ENCODE data around the gene CD300LG.

The CD300LG gene

DNA sequence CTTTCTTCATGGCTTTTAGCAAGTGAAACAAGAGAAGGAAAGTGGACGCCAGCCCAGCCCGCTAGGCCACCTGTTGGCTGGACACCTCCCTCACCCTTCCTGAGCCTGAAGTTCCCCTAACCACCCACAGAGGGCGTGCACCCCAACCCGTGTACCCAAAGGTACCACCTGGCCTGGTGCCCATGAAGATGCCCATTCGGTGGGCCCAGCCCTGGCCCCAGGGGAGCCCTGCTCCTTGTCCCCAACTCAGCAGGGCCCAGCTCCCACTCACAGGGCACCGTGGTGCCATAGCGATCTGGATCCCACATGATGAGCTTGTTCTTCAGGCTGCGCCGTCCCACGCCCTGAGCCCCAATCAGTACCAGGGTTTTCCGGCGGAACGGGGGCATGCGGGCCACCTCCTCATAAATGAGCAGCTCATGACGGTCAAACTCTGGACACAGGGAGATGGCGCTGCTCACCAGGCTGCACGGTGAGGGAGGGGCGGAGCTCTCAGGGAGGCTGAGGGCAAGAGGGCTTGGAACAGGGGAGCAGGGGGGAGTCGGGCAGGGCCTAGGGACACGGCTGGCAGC is 33.5 kb downstream of the CD300LG start:
- no peak overlapping the region for H3K4me3 ChIP-seq (ENCODE audit: low read length in 2 of 2)
- no peak overlapping the region for H3K9ac ChIP-seq (ENCODE audit: low read depth, low read length, poor library complexity)
- H3K23ac ChIP-seq (ENCODE audit: low read depth, low read length, poor library complexity), result peak overlapping the region; percentile 75
- no peak overlapping the region for H4K91ac ChIP-seq (ENCODE audit: low read depth, low read length, poor library complexity)
- peak overlapping the region; percentile 88 for H2AK5ac ChIP-seq (ENCODE audit: low read depth, low read length)
- peak; percentile 33 for DNase-seq (ENCODE audit: low spot score)
- peak overlapping the region; percentile 11 for H2BK5ac ChIP-seq (ENCODE audit: low read length)
- peak overlapping the region; percentile 73 for H2BK12ac ChIP-seq (ENCODE audit: low read length)
- peak overlapping the region; percentile 64 for H3K18ac ChIP-seq (ENCODE audit: low read length)
- H2BK120ac ChIP-seq (ENCODE audit: low read depth, low read length), result peak overlapping the region; percentile 28
- no peak overlapping the region for H3K27ac ChIP-seq (replicated peaks; ENCODE audit: low read length)
- peaks cover 4 to 8% of the 10 kb centered on the region in 2 donors for H3K4me1 ChIP-seq (ENCODE audit: control insufficient read depth in 2 of 2, insufficient read depth in 1 of 2, low read depth in 1 of 2, low read length in 2 of 2)
- WGBS, 2 donors (ENCODE audit: extremely low coverage in 2 of 2, insufficient read length in 2 of 2, insufficient replicate concordance in 1 of 2), result no CpG with 5 or more reads among the region's 20 CpGs
- H3K9me3 ChIP-seq (replicated peaks in 1 of 2; ENCODE audit: control insufficient read depth in 2 of 2, insufficient read depth in 1 of 2, low read depth in 1 of 2, low read length in 2 of 2), result no peaks in the 10 kb centered on the region
- H4K8ac ChIP-seq (ENCODE audit: low read depth, low read length), result no peak overlapping the region
- peak overlapping the region; percentile 56 for H3K14ac ChIP-seq (ENCODE audit: low read length)
- no peak overlapping the region for H3K4me2 ChIP-seq (ENCODE audit: insufficient read depth, low read length, poor library complexity, severe bottlenecking)
- peaks cover 4% of the 10 kb centered on the region for H3K79me1 ChIP-seq (ENCODE audit: low read depth, low read length)
- H2AFZ ChIP-seq (ENCODE audit: low read length), result no peak overlapping the region
- H3K36me3 ChIP-seq (replicated peaks in 1 of 2; ENCODE audit: control insufficient read depth in 2 of 2, insufficient read depth in 2 of 2, low read length in 2 of 2), result peaks cover 0 to 21% of the 10 kb centered on the region in 2 donors
- H3K4ac ChIP-seq (ENCODE audit: low read length), result no peak overlapping the region
- H3K27me3 ChIP-seq (ENCODE audit: control insufficient read depth in 3 of 3, insufficient read depth in 3 of 3, low read depth in 1 of 3, low read length in 3 of 3), result no peaks in the 10 kb centered on the region
- H2BK15ac ChIP-seq (ENCODE audit: low read length), result no peak overlapping the region

DNA sequence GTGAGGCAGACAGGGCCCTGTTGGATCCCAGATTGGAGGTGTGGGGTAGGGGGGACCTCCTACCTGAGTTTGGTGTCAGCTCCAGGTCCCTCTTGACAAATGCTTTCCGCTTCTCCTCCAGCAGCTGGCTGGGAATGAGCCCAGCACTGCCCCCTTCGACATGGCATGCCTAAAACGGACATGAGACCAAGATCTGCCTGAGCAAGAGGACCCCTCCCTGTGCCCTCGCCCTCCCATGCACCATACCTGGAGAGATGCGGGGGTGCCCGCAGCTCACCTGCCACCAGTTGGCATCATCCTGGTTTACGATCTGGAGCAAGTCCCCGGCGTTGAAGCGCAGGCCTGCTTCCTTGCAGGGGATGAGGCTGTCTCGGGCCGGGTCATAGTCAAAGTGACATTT is 34.2 kb downstream of the CD300LG start:
- no peak for DNase-seq (ENCODE audit: low spot score)

DNA sequence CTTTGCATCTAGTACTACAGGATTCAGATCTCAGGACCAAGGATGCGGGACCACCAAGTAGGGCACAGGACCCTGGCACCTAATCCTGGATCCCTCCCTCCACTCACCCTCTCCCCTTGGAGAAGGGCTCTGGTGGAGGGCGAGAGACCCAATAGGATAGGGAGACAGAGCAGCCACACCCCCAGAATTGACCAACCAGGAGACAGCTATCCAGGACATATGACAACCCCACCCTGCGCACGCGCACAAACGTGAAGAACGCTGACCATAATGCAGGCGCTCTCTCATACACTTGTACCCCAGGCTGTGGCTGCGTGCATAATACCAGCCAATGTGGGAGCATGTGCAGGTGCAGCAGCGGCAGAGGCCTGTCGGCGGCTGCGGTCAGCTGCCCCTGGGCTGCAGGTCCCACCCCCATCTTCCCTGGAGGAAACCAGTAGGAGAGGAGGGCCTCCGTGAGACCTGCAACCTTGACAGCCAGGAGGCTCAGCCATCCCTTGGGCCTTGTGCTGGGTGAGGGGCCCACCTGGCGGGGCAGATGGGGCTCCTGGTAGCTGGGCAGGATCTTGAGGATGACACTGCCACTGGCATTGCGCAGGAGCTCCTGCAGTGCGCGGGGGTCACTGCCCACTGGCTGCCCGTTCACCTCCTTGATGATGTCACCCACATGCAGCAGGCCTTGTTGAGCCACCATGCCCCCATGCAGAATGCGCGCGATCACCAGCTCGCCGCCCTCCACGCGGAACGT is 35.0 kb downstream of the CD300LG start:
- no peak overlapping the region for H2BK120ac ChIP-seq (ENCODE audit: low read depth, low read length)
- H3K23ac ChIP-seq (ENCODE audit: low read depth, low read length, poor library complexity), result no peak overlapping the region
- no peak overlapping the region for H3K4me3 ChIP-seq (ENCODE audit: low read length in 2 of 2)
- H3K14ac ChIP-seq (ENCODE audit: low read length), result no peak overlapping the region
- H2BK15ac ChIP-seq (ENCODE audit: low read length), result no peak overlapping the region
- H3K36me3 ChIP-seq (replicated peaks in 1 of 2; ENCODE audit: control insufficient read depth in 2 of 2, insufficient read depth in 2 of 2, low read length in 2 of 2), result peaks cover 0 to 18% of the 10 kb centered on the region in 2 donors
- no peak overlapping the region for H3K4ac ChIP-seq (ENCODE audit: low read length)
- H3K4me2 ChIP-seq (ENCODE audit: insufficient read depth, low read length, poor library complexity, severe bottlenecking), result no peak overlapping the region
- no peak overlapping the region for H3K18ac ChIP-seq (ENCODE audit: low read length)
- no peaks in the 10 kb centered on the region for H3K27me3 ChIP-seq (ENCODE audit: control insufficient read depth in 3 of 3, insufficient read depth in 3 of 3, low read depth in 1 of 3, low read length in 3 of 3)
- no peak overlapping the region for H4K91ac ChIP-seq (ENCODE audit: low read depth, low read length, poor library complexity)
- DNase-seq (ENCODE audit: low spot score), result no peak
- no peak overlapping the region for H2AFZ ChIP-seq (ENCODE audit: low read length)
- peaks cover 5% of the 10 kb centered on the region for H3K79me1 ChIP-seq (ENCODE audit: low read depth, low read length)
- H3K4me1 ChIP-seq (ENCODE audit: control insufficient read depth in 2 of 2, insufficient read depth in 1 of 2, low read depth in 1 of 2, low read length in 2 of 2), result peaks cover 4 to 8% of the 10 kb centered on the region in 2 donors
- no peak overlapping the region for H3K9ac ChIP-seq (ENCODE audit: low read depth, low read length, poor library complexity)
- H2AK5ac ChIP-seq (ENCODE audit: low read depth, low read length), result no peak overlapping the region
- H4K8ac ChIP-seq (ENCODE audit: low read depth, low read length), result no peak overlapping the region
- H2BK5ac ChIP-seq (ENCODE audit: low read length), result peak overlapping the region; percentile 1
- H3K27ac ChIP-seq (replicated peaks; ENCODE audit: low read length), result no peak overlapping the region
- H2BK12ac ChIP-seq (ENCODE audit: low read length), result no peak overlapping the region
- no CpG with 5 or more reads among the region's 27 CpGs for WGBS, 2 donors (ENCODE audit: extremely low coverage in 2 of 2, insufficient read length in 2 of 2, insufficient replicate concordance in 1 of 2)
- no peaks in the 10 kb centered on the region for H3K9me3 ChIP-seq (replicated peaks in 1 of 2; ENCODE audit: control insufficient read depth in 2 of 2, insufficient read depth in 1 of 2, low read depth in 1 of 2, low read length in 2 of 2)

More for the DNA sequence above, 34.2 kb downstream of the CD300LG start:
- H3K14ac ChIP-seq (ENCODE audit: low read length), result peak overlapping the region; percentile 56
- H3K27me3 ChIP-seq (ENCODE audit: control insufficient read depth in 3 of 3, insufficient read depth in 3 of 3, low read depth in 1 of 3, low read length in 3 of 3), result no peaks in the 10 kb centered on the region
- no peak overlapping the region for H4K8ac ChIP-seq (ENCODE audit: low read depth, low read length)
- no peak overlapping the region for H2AFZ ChIP-seq (ENCODE audit: low read length)
- no peak overlapping the region for H2AK5ac ChIP-seq (ENCODE audit: low read depth, low read length)
- H3K9ac ChIP-seq (ENCODE audit: low read depth, low read length, poor library complexity), result no peak overlapping the region
- no peak overlapping the region for H3K27ac ChIP-seq (replicated peaks; ENCODE audit: low read length)
- peaks cover 5% of the 10 kb centered on the region for H3K79me1 ChIP-seq (ENCODE audit: low read depth, low read length)
- peak overlapping the region; percentile 1 for H2BK5ac ChIP-seq (ENCODE audit: low read length)
- H3K4me2 ChIP-seq (ENCODE audit: insufficient read depth, low read length, poor library complexity, severe bottlenecking), result no peak overlapping the region
- no CpG with 5 or more reads among the region's 12 CpGs for WGBS, 2 donors (ENCODE audit: extremely low coverage in 2 of 2, insufficient read length in 2 of 2, insufficient replicate concordance in 1 of 2)
- no peak overlapping the region for H3K18ac ChIP-seq (ENCODE audit: low read length)
- H3K4me3 ChIP-seq (ENCODE audit: low read length in 2 of 2), result no peak overlapping the region
- no peak overlapping the region for H3K4ac ChIP-seq (ENCODE audit: low read length)
- no peak overlapping the region for H4K91ac ChIP-seq (ENCODE audit: low read depth, low read length, poor library complexity)
- H3K23ac ChIP-seq (ENCODE audit: low read depth, low read length, poor library complexity), result no peak overlapping the region
- H2BK15ac ChIP-seq (ENCODE audit: low read length), result no peak overlapping the region
- H2BK120ac ChIP-seq (ENCODE audit: low read depth, low read length), result peak overlapping the region; percentile 28
- H3K9me3 ChIP-seq (replicated peaks in 1 of 2; ENCODE audit: control insufficient read depth in 2 of 2, insufficient read depth in 1 of 2, low read depth in 1 of 2, low read length in 2 of 2), result no peaks in the 10 kb centered on the region
- peaks cover 0 to 21% of the 10 kb centered on the region in 2 donors for H3K36me3 ChIP-seq (replicated peaks in 1 of 2; ENCODE audit: control insufficient read depth in 2 of 2, insufficient read depth in 2 of 2, low read length in 2 of 2)
- no peak overlapping the region for H2BK12ac ChIP-seq (ENCODE audit: low read length)
- H3K4me1 ChIP-seq (ENCODE audit: control insufficient read depth in 2 of 2, insufficient read depth in 1 of 2, low read depth in 1 of 2, low read length in 2 of 2), result peaks cover 4 to 8% of the 10 kb centered on the region in 2 donors

DNA sequence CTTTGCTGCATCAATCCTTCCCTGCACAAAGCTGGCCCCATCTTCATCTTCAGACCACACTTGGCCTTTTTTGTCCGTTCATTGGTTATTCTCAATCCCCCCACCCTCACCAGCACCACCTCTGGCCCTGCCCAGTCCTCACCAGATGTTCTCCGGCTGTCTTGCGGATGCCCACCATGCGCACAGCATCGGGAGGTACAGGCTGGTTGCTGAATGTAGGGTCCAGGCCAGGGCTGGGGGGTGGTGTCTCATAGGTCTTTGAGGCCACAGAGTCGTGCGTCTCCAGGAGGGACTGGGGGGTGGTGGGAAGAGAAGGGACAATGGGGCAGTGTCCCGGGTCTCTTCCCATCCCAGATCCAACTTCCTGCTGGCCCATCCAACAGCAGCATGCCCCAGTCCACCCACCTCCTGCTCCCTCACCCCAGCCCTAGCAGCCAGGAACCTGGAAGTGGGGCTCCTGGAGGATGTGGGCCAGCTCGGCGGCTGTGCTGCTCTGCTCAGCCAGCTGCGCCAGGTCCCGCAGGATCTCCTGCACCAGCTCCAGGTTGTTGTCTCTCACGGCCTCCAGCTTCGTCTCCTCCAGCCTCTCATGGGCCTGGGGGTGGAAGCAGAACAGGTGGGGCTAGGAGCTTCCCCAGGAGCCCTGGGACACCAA is 35.9 kb downstream of the CD300LG start:
- no peak overlapping the region for H2AK5ac ChIP-seq (ENCODE audit: low read depth, low read length)
- peaks cover 4 to 8% of the 10 kb centered on the region in 2 donors for H3K4me1 ChIP-seq (ENCODE audit: control insufficient read depth in 2 of 2, insufficient read depth in 1 of 2, low read depth in 1 of 2, low read length in 2 of 2)
- H3K9me3 ChIP-seq (replicated peaks in 1 of 2; ENCODE audit: control insufficient read depth in 2 of 2, insufficient read depth in 1 of 2, low read depth in 1 of 2, low read length in 2 of 2), result no peaks in the 10 kb centered on the region
- peak overlapping the region; percentile 83 for H3K9ac ChIP-seq (ENCODE audit: low read depth, low read length, poor library complexity)
- no peak overlapping the region for H2BK5ac ChIP-seq (ENCODE audit: low read length)
- H3K18ac ChIP-seq (ENCODE audit: low read length), result no peak overlapping the region
- H2AFZ ChIP-seq (ENCODE audit: low read length), result no peak overlapping the region
- H3K4me2 ChIP-seq (ENCODE audit: insufficient read depth, low read length, poor library complexity, severe bottlenecking), result no peak overlapping the region
- H2BK120ac ChIP-seq (ENCODE audit: low read depth, low read length), result no peak overlapping the region
- peaks cover 0 to 18% of the 10 kb centered on the region in 2 donors for H3K36me3 ChIP-seq (replicated peaks in 1 of 2; ENCODE audit: control insufficient read depth in 2 of 2, insufficient read depth in 2 of 2, low read length in 2 of 2)
- no peak overlapping the region for H2BK15ac ChIP-seq (ENCODE audit: low read length)
- peaks cover 5% of the 10 kb centered on the region for H3K79me1 ChIP-seq (ENCODE audit: low read depth, low read length)
- no peak overlapping the region for H2BK12ac ChIP-seq (ENCODE audit: low read length)
- no peak overlapping the region for H4K91ac ChIP-seq (ENCODE audit: low read depth, low read length, poor library complexity)
- no peak overlapping the region for H3K27ac ChIP-seq (replicated peaks; ENCODE audit: low read length)
- H3K27me3 ChIP-seq (ENCODE audit: control insufficient read depth in 3 of 3, insufficient read depth in 3 of 3, low read depth in 1 of 3, low read length in 3 of 3), result no peaks in the 10 kb centered on the region
- no peak overlapping the region for H3K14ac ChIP-seq (ENCODE audit: low read length)
- H3K4ac ChIP-seq (ENCODE audit: low read length), result no peak overlapping the region
- peak overlapping the region; percentile 17 for H3K23ac ChIP-seq (ENCODE audit: low read depth, low read length, poor library complexity)
- no peak overlapping the region for H3K4me3 ChIP-seq (ENCODE audit: low read length in 2 of 2)
- H4K8ac ChIP-seq (ENCODE audit: low read depth, low read length), result no peak overlapping the region
- DNase-seq (ENCODE audit: low spot score), result no peak
- no CpG with 5 or more reads among the region's 14 CpGs for WGBS, 2 donors (ENCODE audit: extremely low coverage in 2 of 2, insufficient read length in 2 of 2, insufficient replicate concordance in 1 of 2)
